Thymus (tissue), 11 donors: ENCODE measurements around the gene TRIM3. TPM values are rescaled to one million over a fixed set of nuclear protein-coding genes. Genes with fewer than 3 reads are reported as not detected.
A peak's percentile ranks its signal among the peaks of the same experiment; 100 is the strongest.

Experiments
- DNase-seq, 9 donors: peaks; one replicate each; pipeline ENCODE4 v3.0.0-alpha.2; 2013; ENCODE audit warnings: low spot score in 9 of 9, low read depth in 6 of 9, missing footprints in 1 of 9
- H3K27ac ChIP-seq, 2 donors: one replicate each; pipeline ENCODE4 v1.5.1; 2013; ENCODE audit warnings: control low read depth in 1 of 2, low read depth in 1 of 2, low read length in 1 of 2, mild to moderate bottlenecking in 1 of 2, moderate library complexity in 1 of 2
- H3K27me3 ChIP-seq, 2 donors: one replicate each; pipeline ENCODE4 v1.5.1; 2013; ENCODE audit warnings: low read length in 1 of 2; ENCODE audit not compliant: control insufficient read depth in 2 of 2, insufficient read depth in 1 of 2
- H3K36me3 ChIP-seq, 2 donors: one replicate each; pipeline ENCODE4 v1.5.1; 2013; ENCODE audit warnings: low read length in 1 of 2, mild to moderate bottlenecking in 1 of 2, moderate library complexity in 1 of 2; ENCODE audit not compliant: control insufficient read depth in 2 of 2, insufficient read depth in 2 of 2
- H3K4me1 ChIP-seq, 2 donors: one replicate each; pipeline ENCODE4 v1.5.1; 2013; ENCODE audit warnings: low read length in 2 of 2; ENCODE audit not compliant: control insufficient read depth in 2 of 2, insufficient read depth in 2 of 2
- H3K4me3 ChIP-seq, 2 donors: one replicate each; pipeline ENCODE4 v1.5.1; 2013; ENCODE audit warnings: low read length in 2 of 2, control low read depth in 1 of 2, mild to moderate bottlenecking in 1 of 2
- H3K9me3 ChIP-seq, 2 donors: one replicate each; pipeline ENCODE4 v1.5.1; 2013; ENCODE audit warnings: low read length in 1 of 2, mild to moderate bottlenecking in 1 of 2; ENCODE audit not compliant: control insufficient read depth in 2 of 2, insufficient read depth in 1 of 2
- WGBS: extraction: QIAGEN DNeasy Blood & Tissue Kit; methylation state at CpG from one replicate; pipeline ENCODE4 v1.1.7; 2013; 5-methylcytosine and 5-hydroxymethylcytosine counted together
- polyA plus RNA-seq: library from polyadenylated mRNA; stranded (reverse); fragments of 200-250 nt; gene quantifications from one replicate; pipeline ENCODE4 v1.2.3, GENCODE V29; 2013
- total RNA-seq: library from RNA; stranded (reverse); fragments of 120-200 nt; gene quantifications from one replicate; pipeline ENCODE4 v1.2.4, GENCODE V29; 2013
- donor health status: healthy.

The TRIM3 gene
- total and polyA plus RNA-seq, 2 donors, result 2.8 to 8.3 TPM

GRCh38 chr11:6414874-6415328 lies 58.8 kb downstream of the TRIM3 start:
- WGBS, result 79% methylated on average over 3 of the region's 3 CpGs
- Histone ChIP-seq H3K4me3 (no peak overlapping the region), H3K36me3 (peaks cover 15 to 20% of the 10 kb centered on the region in 2 donors), H3K4me1 (peaks cover 39 to 48% of the 10 kb centered on the region in 2 donors), H3K27ac (peak overlapping the region in 1 of 2 donors; percentile 54), H3K9me3 (peaks cover 0 to 3% of the 10 kb centered on the region in 2 donors), H3K27me3 (peaks cover 0 to 27% of the 10 kb centered on the region in 2 donors)
- no peak for DNase-seq

- no peak overlapping the region for H3K4me3 ChIP-seq
- H3K27me3 ChIP-seq, result peaks cover 0 to 18% of the 10 kb centered on the region in 2 donors
- peaks cover 35 to 42% of the 10 kb centered on the region in 2 donors for H3K4me1 ChIP-seq
- H3K27ac ChIP-seq, result peak overlapping the region; percentile 66 to 82
- peaks cover 0 to 3% of the 10 kb centered on the region in 2 donors for H3K9me3 ChIP-seq
- H3K36me3 ChIP-seq, result peaks cover 16 to 30% of the 10 kb centered on the region in 2 donors
- DNase-seq, result peak in 4 of 9 donors; percentile 54 to 83 (median 60)
- 78% methylated on average over 12 of the region's 12 CpGs for WGBS
Measured at GRCh38 chr11:6413791-6414201, 59.9 kb downstream of the TRIM3 start.

DNA sequence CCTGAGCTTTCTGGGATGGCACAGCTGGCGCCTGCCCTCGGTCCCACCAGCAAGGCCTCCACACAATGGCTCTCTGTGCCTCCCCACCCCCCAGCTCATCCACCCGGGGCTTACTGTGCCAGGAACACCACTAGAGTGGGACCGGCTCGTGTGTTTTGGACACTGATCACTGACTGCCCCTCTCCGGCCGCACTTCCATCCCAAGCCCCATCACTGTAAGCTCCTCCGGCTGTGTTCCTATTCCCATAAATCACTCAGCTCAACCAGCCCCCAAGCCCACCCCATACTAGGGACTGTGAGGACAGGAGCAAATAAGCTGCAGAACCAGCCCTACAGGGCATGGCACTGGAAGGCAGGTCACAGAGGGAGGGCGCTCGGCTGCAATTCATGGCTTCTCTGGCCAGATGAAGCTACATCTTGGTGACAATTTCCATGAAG lies 62.1 kb downstream of the TRIM3 start:
- H3K9me3 ChIP-seq, result peaks cover 0 to 3% of the 10 kb centered on the region in 2 donors
- DNase-seq, result no peak
- no peaks in the 10 kb centered on the region for H3K27me3 ChIP-seq
- 96% methylated on average over 10 of the region's 10 CpGs for WGBS
- no peak overlapping the region for H3K4me3 ChIP-seq
- H3K27ac ChIP-seq, result no peak overlapping the region
- H3K4me1 ChIP-seq, result peaks cover 28 to 40% of the 10 kb centered on the region in 2 donors
- peaks cover 20 to 30% of the 10 kb centered on the region in 2 donors for H3K36me3 ChIP-seq

DNA sequence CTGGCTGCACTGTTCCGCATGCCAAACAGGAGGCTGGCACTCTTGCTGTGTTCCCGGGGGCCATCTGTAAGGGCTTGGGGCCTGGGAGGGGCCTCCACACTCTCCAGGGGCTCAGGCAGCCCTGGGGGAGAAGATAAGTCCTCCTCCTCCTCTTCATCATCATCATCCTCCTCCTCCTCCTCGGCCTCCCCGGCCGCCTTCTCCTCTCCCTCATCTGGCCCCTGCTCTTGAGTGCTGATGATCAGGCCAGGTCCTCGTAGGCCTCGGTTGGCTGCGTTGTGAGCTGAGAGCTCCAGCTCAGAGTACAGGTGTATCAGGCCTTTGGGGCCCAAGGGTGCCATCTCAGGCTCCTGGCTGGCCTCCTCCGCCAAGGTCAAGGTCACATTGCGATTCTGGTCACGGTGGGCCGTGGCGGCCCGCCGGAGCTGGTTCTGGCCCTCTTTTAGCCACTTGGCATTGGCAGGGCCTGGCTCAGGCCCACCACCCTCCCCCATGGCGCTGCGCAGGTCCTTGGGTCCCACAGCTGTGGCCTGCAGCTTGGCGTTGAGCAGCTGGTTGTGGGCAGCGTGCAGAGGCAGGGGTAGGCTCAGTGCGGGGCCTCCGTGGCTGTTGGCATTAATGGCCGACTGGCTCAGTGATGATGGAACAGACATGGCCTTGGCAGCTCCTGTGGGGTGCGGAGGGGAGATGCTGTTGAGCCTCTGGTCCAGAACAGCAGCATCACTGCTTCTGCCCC lies 62.9 kb downstream of the TRIM3 start:
- WGBS, result 98% methylated on average over 23 of the region's 23 CpGs
- Histone ChIP-seq H3K4me1 (peaks cover 27 to 41% of the 10 kb centered on the region in 2 donors), H3K27ac (no peak overlapping the region), H3K4me3 (no peak overlapping the region), H3K36me3 (peaks cover 20 to 30% of the 10 kb centered on the region in 2 donors), H3K9me3 (peaks cover 0 to 3% of the 10 kb centered on the region in 2 donors), H3K27me3 (no peaks in the 10 kb centered on the region)
- DNase-seq, result no peak

DNA sequence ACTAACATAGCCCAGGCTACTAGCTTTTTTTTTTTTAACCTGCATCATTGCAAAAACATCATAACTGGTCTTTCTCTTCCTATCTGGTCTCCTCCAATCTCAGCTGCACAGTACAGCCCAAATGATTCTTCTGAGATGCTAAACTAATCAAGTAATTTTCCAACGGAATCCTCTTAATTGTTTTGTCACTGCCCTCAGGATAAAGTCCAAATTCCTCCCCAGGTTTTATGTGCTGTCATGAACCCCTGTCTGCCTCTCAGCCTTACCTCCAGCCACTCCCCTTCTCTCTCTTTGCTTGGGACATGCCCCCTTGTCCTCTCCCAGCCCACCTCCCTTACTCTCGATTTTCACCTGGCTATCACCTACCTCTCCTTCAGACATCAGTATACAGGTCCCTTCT lies 67.4 kb downstream of the TRIM3 start:
- peaks cover 46 to 50% of the 10 kb centered on the region in 2 donors for H3K4me1 ChIP-seq
- no peak overlapping the region for H3K27ac ChIP-seq
- peaks cover 0 to 1% of the 10 kb centered on the region in 2 donors for H3K9me3 ChIP-seq
- H3K4me3 ChIP-seq, result no peak overlapping the region
- WGBS, result 85% methylated on average over 2 of the region's 2 CpGs
- peaks cover 20 to 25% of the 10 kb centered on the region in 2 donors for H3K36me3 ChIP-seq
- H3K27me3 ChIP-seq, result no peaks in the 10 kb centered on the region
- DNase-seq, result no peak

- WGBS, result 97% methylated on average over 6 of the region's 6 CpGs
- no peak overlapping the region for H3K4me3 ChIP-seq
- no peaks in the 10 kb centered on the region for H3K27me3 ChIP-seq
- H3K9me3 ChIP-seq, result peaks cover 0 to 1% of the 10 kb centered on the region in 2 donors
- H3K27ac ChIP-seq, result no peak overlapping the region
- peaks cover 17 to 24% of the 10 kb centered on the region in 2 donors for H3K36me3 ChIP-seq
- DNase-seq, result no peak
- H3K4me1 ChIP-seq, result peaks cover 51 to 56% of the 10 kb centered on the region in 2 donors
Measured at GRCh38 chr11:6405846-6406245, 67.9 kb downstream of the TRIM3 start.

GRCh38 chr11:6405052-6405667 lies 68.6 kb downstream of the TRIM3 start:
- Histone ChIP-seq H3K27me3 (no peaks in the 10 kb centered on the region), H3K4me3 (peak overlapping the region in 1 of 2 donors; percentile 14), H3K4me1 (peaks cover 56 to 63% of the 10 kb centered on the region in 2 donors), H3K36me3 (peaks cover 15 to 18% of the 10 kb centered on the region in 2 donors), H3K9me3 (peaks cover 0 to 1% of the 10 kb centered on the region in 2 donors), H3K27ac (peak overlapping the region; percentile 98)
- 96% methylated on average over 13 of the region's 13 CpGs for whole genome bisulfite sequencing
- no peak for DNase-seq

DNA sequence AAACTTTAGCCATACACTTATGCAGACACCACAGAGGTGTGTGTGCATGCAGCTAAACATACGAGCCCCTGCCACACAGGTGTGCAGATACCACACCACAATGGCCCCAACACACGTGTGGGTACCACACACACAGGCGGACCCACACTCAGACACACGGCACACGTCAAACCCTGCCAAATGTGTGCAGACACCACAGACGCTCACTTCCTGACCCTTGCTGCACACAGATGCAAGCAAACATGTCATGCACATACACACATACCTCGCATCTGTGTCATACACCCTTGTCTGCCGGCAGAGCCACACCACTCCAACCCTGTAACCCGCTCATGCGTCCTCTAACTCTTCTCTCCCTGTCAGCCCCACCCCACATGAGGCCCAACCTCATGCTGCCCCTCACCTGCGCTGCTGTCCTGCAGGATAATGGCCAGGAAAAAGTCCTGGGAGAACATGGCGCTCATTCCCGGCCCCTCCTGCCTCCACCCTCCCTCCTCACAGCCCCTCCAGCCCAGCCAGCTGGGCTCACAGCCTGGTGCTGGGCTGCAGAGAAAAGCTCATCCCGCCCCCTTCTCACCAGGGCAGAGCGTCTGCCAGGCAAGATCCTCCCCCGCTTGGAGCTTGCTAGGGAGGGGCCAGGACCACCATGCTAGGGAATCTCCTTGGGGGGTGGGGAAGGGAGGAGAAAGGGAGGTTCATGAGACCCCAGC lies 69.2 kb downstream of the TRIM3 start:
- peak in 4 of 9 donors; percentile 48 to 78 (median 57) for DNase-seq

More for the DNA sequence above, 69.2 kb downstream of the TRIM3 start:
- Histone ChIP-seq H3K36me3 (peaks cover 11 to 12% of the 10 kb centered on the region in 2 donors), H3K4me3 (peak overlapping the region; percentile 14 to 42), H3K27ac (peak overlapping the region; percentile 98), H3K27me3 (no peaks in the 10 kb centered on the region), H3K4me1 (peaks cover 56 to 67% of the 10 kb centered on the region in 2 donors), H3K9me3 (peaks cover 0 to 1% of the 10 kb centered on the region in 2 donors)
- WGBS, result 70% methylated on average over 16 of the region's 16 CpGs
